Osteoblast (primary cell): ENCODE measurements around the gene CRPPA. TPM values are rescaled to one million over a fixed set of nuclear protein-coding genes. Genes with fewer than 3 reads are reported as not detected.
A peak's percentile ranks its signal among the peaks of the same experiment; 100 is the strongest.

Experiments
- DNase-seq: peaks from one replicate; pipeline ENCODE4 v3.0.0; 2011; ENCODE audit warnings: low spot score, mixed read lengths; ENCODE audit not compliant: insufficient read length; ENCODE audit errors: missing footprints
- H2AFZ ChIP-seq: 2 replicates; pipeline ENCODE4 v1.6.0; 2011; ENCODE audit warnings: mild to moderate bottlenecking, low read length
- H3K27ac ChIP-seq: 2 replicates; pipeline ENCODE4 v1.5.1; 2011; ENCODE audit warnings: mild to moderate bottlenecking, low read depth, low read length, moderate library complexity
- H3K27me3 ChIP-seq: 2 replicates; pipeline ENCODE4 v1.6.0; 2012; ENCODE audit warnings: mild to moderate bottlenecking, control low read depth, inconsistent platforms, low read length, moderate library complexity; ENCODE audit not compliant: insufficient read depth
- H3K36me3 ChIP-seq: 2 replicates; pipeline ENCODE4 v1.5.1; 2011; ENCODE audit warnings: mild to moderate bottlenecking, low read length, control low read depth, moderate library complexity; ENCODE audit not compliant: insufficient read depth
- H3K4me1 ChIP-seq: 2 replicates; pipeline ENCODE4 v1.5.1; 2011; ENCODE audit warnings: mild to moderate bottlenecking, low read length, control low read depth, moderate library complexity; ENCODE audit not compliant: insufficient read depth
- H3K4me2 ChIP-seq: 2 replicates; pipeline ENCODE4 v1.6.0; 2011; ENCODE audit warnings: mild to moderate bottlenecking, low read length; ENCODE audit not compliant: insufficient read depth
- H3K4me3 ChIP-seq: fragments of 200-600 bp; sonication (generic); 3 replicates; pipeline ENCODE4 v1.5.1; 2012; ENCODE audit warnings: mild to moderate bottlenecking, low read length, inconsistent platforms; ENCODE audit not compliant: insufficient read depth
- H3K79me2 ChIP-seq: 2 replicates; pipeline ENCODE4 v1.6.0; 2012; ENCODE audit warnings: mild to moderate bottlenecking, low read length, control low read depth, inconsistent platforms; ENCODE audit not compliant: insufficient read depth
- H3K9me3 ChIP-seq: 2 replicates; pipeline ENCODE4 v1.5.1; 2011; ENCODE audit warnings: low read depth, low read length, control low read depth
- H4K20me1 ChIP-seq: 2 replicates; pipeline ENCODE4 v1.6.0; 2012; ENCODE audit warnings: mild to moderate bottlenecking, low read length, control low read depth; ENCODE audit not compliant: insufficient read depth
- CTCF ChIP-seq: IDR thresholded peaks from 2 replicates; pipeline ENCODE4 v1.5.1; 2011; ENCODE audit warnings: mild to moderate bottlenecking, low read depth, low read length, moderate library complexity; ENCODE audit errors: extremely low read depth
- total RNA-seq: library from RNA; depleted of rRNA; stranded (reverse); fragments of >200 nt; gene quantifications from 2 replicates; pipeline ENCODE4 v1.2.3, GENCODE V29; 2012

CRPPA gene
- total RNA-seq, 1 donor, result 3.3 TPM

- H3K27me3 ChIP-seq, result no peaks in the 10 kb centered on the region
- no peak for DNase-seq
- no peak overlapping the region for H3K27ac ChIP-seq
- H3K4me3 ChIP-seq, result no peak overlapping the region
- H3K4me2 ChIP-seq, result no peak overlapping the region
- no peaks in the 10 kb centered on the region for H4K20me1 ChIP-seq
- peak; percentile 12 for TF ChIP-seq CTCF
- no peaks in the 10 kb centered on the region for H3K9me3 ChIP-seq
- no peaks in the 10 kb centered on the region for H3K79me2 ChIP-seq
- H3K36me3 ChIP-seq, result no peaks in the 10 kb centered on the region
- H2AFZ ChIP-seq, result no peak overlapping the region
- no peaks in the 10 kb centered on the region for H3K4me1 ChIP-seq
Measured at GRCh38 chr7:16409777-16410176, 11.6 kb downstream of the CRPPA start.

- H3K27ac ChIP-seq, result no peak overlapping the region
- TF ChIP-seq CTCF, result no peak
- H3K4me1 ChIP-seq, result no peaks in the 10 kb centered on the region
- no peaks in the 10 kb centered on the region for H3K36me3 ChIP-seq
- H3K4me3 ChIP-seq, result no peak overlapping the region
- DNase-seq, result no peak
- H3K9me3 ChIP-seq, result peaks cover 1% of the 10 kb centered on the region
- H2AFZ ChIP-seq, result no peak overlapping the region
- no peaks in the 10 kb centered on the region for H4K20me1 ChIP-seq
- no peaks in the 10 kb centered on the region for H3K79me2 ChIP-seq
- H3K4me2 ChIP-seq, result no peak overlapping the region
- no peaks in the 10 kb centered on the region for H3K27me3 ChIP-seq
Measured at GRCh38 chr7:16404636-16405035, 16.7 kb downstream of the CRPPA start.

GRCh38 chr7:16403475-16403874 lies 17.9 kb downstream of the CRPPA start:
- H3K4me1 ChIP-seq, result no peaks in the 10 kb centered on the region
- no peak for DNase-seq

GRCh38 chr7:16402940-16403339 lies 18.4 kb downstream of the CRPPA start:
- H3K4me1 ChIP-seq, result no peaks in the 10 kb centered on the region
- no peak for DNase-seq
- peaks cover 7% of the 10 kb centered on the region for H3K9me3 ChIP-seq
- no peaks in the 10 kb centered on the region for H3K27me3 ChIP-seq
- no peak overlapping the region for H3K4me2 ChIP-seq
- no peaks in the 10 kb centered on the region for H3K79me2 ChIP-seq
- H3K36me3 ChIP-seq, result no peaks in the 10 kb centered on the region
- TF ChIP-seq CTCF, result no peak
- no peak overlapping the region for H2AFZ ChIP-seq
- no peaks in the 10 kb centered on the region for H4K20me1 ChIP-seq
- no peak overlapping the region for H3K27ac ChIP-seq
- no peak overlapping the region for H3K4me3 ChIP-seq

More at GRCh38 chr7:16403475-16403874, 17.9 kb downstream of the CRPPA start:
- TF ChIP-seq CTCF, result no peak
- Histone ChIP-seq H3K27me3 (no peaks in the 10 kb centered on the region), H3K9me3 (peaks cover 7% of the 10 kb centered on the region), H2AFZ (no peak overlapping the region), H3K4me2 (no peak overlapping the region), H4K20me1 (no peaks in the 10 kb centered on the region), H3K4me3 (no peak overlapping the region), H3K27ac (no peak overlapping the region), H3K36me3 (no peaks in the 10 kb centered on the region), H3K79me2 (no peaks in the 10 kb centered on the region)
